Left lobe of liver (tissue), 2 donors: ENCODE measurements around the gene SLC23A2. TPM values are rescaled to one million over a fixed set of nuclear protein-coding genes. Genes with fewer than 3 reads are reported as not detected.
A peak's percentile ranks its signal among the peaks of the same experiment; 100 is the strongest.
"Not testable (repeated sequence)": the region's sequence is repeated elsewhere in the genome, so short reads cannot be mapped to it uniquely, and the experiment has no call there.

Experiments
- ATAC-seq: fragments of 200-7000 bp; cut with Tn5 transposase; one replicate; pipeline ENCODE4 v1.9.1; 2020; ENCODE audit warnings: mild to moderate bottlenecking, moderate library complexity
- DNase-seq: peaks from one replicate; pipeline ENCODE4 v3.0.0-alpha.2; 2020; ENCODE audit warnings: low spot score
- total RNA-seq: library from RNA; stranded (reverse); gene quantifications from one replicate; pipeline ENCODE4 v1.2.1, GENCODE V29; 2021
- donor health status: DM: no; HTN: no; CAD: no; lungs with moderate emphysema.
- donor health status: DM: no; HTN: yes; CAD: no.

SLC23A2 gene
- total RNA-seq, 1 donor from 2014 or later, result 27.4 TPM

- DNase-seq (peak; percentile 4), ATAC-seq (no peak)
These were observed 118.3 kb downstream of the SLC23A2 start for GRCh38 chr20:4883051-4883450.

- DNase-seq (no peak), ATAC-seq (no peak)
These were observed 120.1 kb downstream of the SLC23A2 start for GRCh38 chr20:4881006-4881730.

GRCh38 chr20:4880051-4880450 is 121.3 kb downstream of the SLC23A2 start:
- ATAC-seq, result no peak
- DNase-seq, result no peak

GRCh38 chr20:4878099-4878498 is 123.2 kb downstream of the SLC23A2 start:
- not testable (repeated sequence) for ATAC-seq, DNase-seq

GRCh38 chr20:4876731-4877130 is 124.6 kb downstream of the SLC23A2 start:
- no peak for DNase-seq
- no peak for ATAC-seq

GRCh38 chr20:4876301-4876700 is 125.0 kb downstream of the SLC23A2 start:
- DNase-seq (no peak), ATAC-seq (no peak)

- ATAC-seq (no peak), DNase-seq (no peak)
These were observed 125.7 kb downstream of the SLC23A2 start for GRCh38 chr20:4875578-4876067.

- DNase-seq, result peak; percentile 35
- ATAC-seq, result no peak
These were observed 127.9 kb downstream of the SLC23A2 start for GRCh38 chr20:4873396-4873795.

GRCh38 chr20:4871486-4871885 is 129.8 kb downstream of the SLC23A2 start:
- no peak for ATAC-seq
- DNase-seq, result peak; percentile 37

GRCh38 chr20:4870906-4871305 is 130.4 kb downstream of the SLC23A2 start:
- no peak for ATAC-seq
- no peak for DNase-seq

GRCh38 chr20:4869290-4870193 is 131.8 kb downstream of the SLC23A2 start:
- DNase-seq, result peak; percentile 46
- ATAC-seq, result peak; percentile 45

- ATAC-seq, result peak; percentile 28
- DNase-seq, result no peak
These were observed 134.3 kb downstream of the SLC23A2 start for GRCh38 chr20:4867051-4867450.

- peak; percentile 77 for DNase-seq
- ATAC-seq, result peak; percentile 91
These were observed 134.9 kb downstream of the SLC23A2 start for GRCh38 chr20:4866429-4866828.

GRCh38 chr20:4864311-4864752 is 137.0 kb downstream of the SLC23A2 start:
- ATAC-seq, result no peak
- DNase-seq, result no peak

GRCh38 chr20:4862661-4863060 is 138.6 kb downstream of the SLC23A2 start:
- ATAC-seq (no peak), DNase-seq (peak; percentile 42)

GRCh38 chr20:4861961-4862360 is 139.3 kb downstream of the SLC23A2 start:
- ATAC-seq (no peak), DNase-seq (no peak)

- ATAC-seq (no peak), DNase-seq (no peak)
These were observed 143.3 kb downstream of the SLC23A2 start for GRCh38 chr20:4858000-4858399.

GRCh38 chr20:4856022-4856755 is 145.1 kb downstream of the SLC23A2 start:
- peak; percentile 73 for ATAC-seq
- peak; percentile 56 for DNase-seq

GRCh38 chr20:4855555-4855954 is 145.8 kb downstream of the SLC23A2 start:
- DNase-seq (peak; percentile 91), ATAC-seq (peak; percentile 81)

- DNase-seq (peak; percentile 49), ATAC-seq (peak; percentile 30)
These were observed 146.2 kb downstream of the SLC23A2 start for GRCh38 chr20:4855097-4855496.

GRCh38 chr20:4854561-4854901 is 146.8 kb downstream of the SLC23A2 start:
- ATAC-seq, result no peak

More at GRCh38 chr20:4854561-4854901, 146.8 kb downstream of the SLC23A2 start:
- DNase-seq, result peak; percentile 23
